Activated B cell treated with CpG ODN at 0.5 μM for 24 hours (primary cell): ENCODE measurements around the gene B4GALT7. TPM values are rescaled to one million over a fixed set of nuclear protein-coding genes. Genes with fewer than 3 reads are reported as not detected.
"Not testable (repeated sequence)": the region's sequence is repeated elsewhere in the genome, so short reads cannot be mapped to it uniquely, and the experiment has no call there.

Experiments
- ATAC-seq: fragments of 200-7000 bp; cut with Tn5 transposase; one replicate; pipeline ENCODE4 v1.10.0; 2021; ENCODE audit warnings: low read depth, mild to moderate bottlenecking, moderate library complexity
- CTCF ChIA-PET: fragments of 350-600 bp; sonication (Branson Sonifier 250); formaldehyde crosslinking; loops from one replicate; lab custom pipeline; 2021; ENCODE audit warnings: antibody characterized with exemption; lab: Charles Lee
- POLR2A ChIA-PET: fragments of 350-600 bp; sonication (Branson Sonifier 250); formaldehyde crosslinking; loops from one replicate; lab custom pipeline; 2021; ENCODE audit warnings: antibody characterized with exemption; lab: Charles Lee
- DNase-seq: peaks from one replicate; pipeline ENCODE4 v3.0.0; 2022
- H3K27ac Mint-ChIP-seq: one replicate; pipeline ENCODE4 v1.8.0; 2020; ENCODE audit warnings: mixed read lengths
- H3K27me3 Mint-ChIP-seq: one replicate; pipeline ENCODE4 v1.8.0; 2021; ENCODE audit warnings: mixed read lengths
- H3K36me3 Mint-ChIP-seq: one replicate; pipeline ENCODE4 v1.8.0; 2021; ENCODE audit warnings: low read depth, mixed read lengths
- H3K4me1 Mint-ChIP-seq: one replicate; pipeline ENCODE4 v1.8.0; 2021; ENCODE audit warnings: mixed read lengths
- H3K4me3 Mint-ChIP-seq: one replicate; pipeline ENCODE4 v1.8.0; 2020; ENCODE audit warnings: mild to moderate bottlenecking, mixed read lengths
- H3K9me3 Mint-ChIP-seq: one replicate; pipeline ENCODE4 v1.8.0; 2020; ENCODE audit warnings: mixed read lengths
- CTCF ChIP-seq: fragments of 200-600 bp; IDR thresholded peaks from one replicate; pipeline ENCODE4 v1.8.0; 2022; ENCODE audit warnings: antibody characterized with exemption, mild to moderate bottlenecking
- intact Hi-C: fragments of 100-400 bp; cut with micrococcal nuclease; formaldehyde crosslinking; loops from one replicate; pipeline ENCODE4 v1.15.1; 2024
- total RNA-seq: library from RNA; stranded (reverse); gene quantifications from 2 replicates; pipeline ENCODE4 v1.2.3, GENCODE V29; 2022

Gene B4GALT7
- total RNA-seq, 1 donor from 2014 or later: 42.3 TPM

DNA sequence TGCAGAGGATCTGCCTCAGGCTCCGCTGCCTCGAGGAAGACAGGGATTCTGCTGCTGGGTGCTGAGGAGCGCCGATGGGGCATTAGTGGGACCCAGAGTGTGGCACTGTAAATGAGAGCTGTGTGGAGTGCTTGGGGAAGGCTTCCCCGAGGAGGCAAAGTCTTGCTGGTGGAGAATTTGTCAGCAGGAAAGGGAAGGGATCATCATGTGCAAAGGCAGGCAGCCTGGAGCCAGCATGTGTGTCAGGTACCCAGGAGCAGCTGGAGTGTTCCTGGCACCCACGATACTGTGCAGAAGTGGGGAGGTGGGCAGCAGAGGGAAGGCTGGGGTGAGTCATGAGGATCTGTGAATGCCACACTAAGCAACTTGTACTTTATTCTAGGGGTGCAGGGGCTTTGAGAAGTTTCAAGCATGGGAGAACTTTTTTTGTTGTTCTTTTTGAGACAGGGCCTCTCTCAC is 12.3 kb downstream of the B4GALT7 start:
- Mint-ChIP-seq H3K9me3 (no peaks in the 10 kb centered on the region), H3K27me3 (no peaks in the 10 kb centered on the region), H3K4me1 (peaks cover 7% of the 10 kb centered on the region), H3K27ac (no peak overlapping the region), H3K4me3 (no peak overlapping the region), H3K36me3 (peaks cover 38% of the 10 kb centered on the region)
- DNase-seq (no peak), ATAC-seq (no peak)
- ChIA-PET CTCF (no interaction called here), POLR2A (interaction anchor here (1.0 kb wide), 1 partner anchor 11 kb away, joined by 3 read pairs; no protein-coding TSS in a partner anchor)
- no peak for TF ChIP-seq CTCF
- intact Hi-C loops: no loop called here

GRCh38 chr5:177620560-177620959 is 20.6 kb downstream of the B4GALT7 start:
- DNase-seq (no peak), ATAC-seq (no peak)
- H3K4me1 Mint-ChIP-seq: no peaks in the 10 kb centered on the region
- H3K27ac Mint-ChIP-seq: no peak overlapping the region
- TF ChIP-seq CTCF: no peak
- CTCF ChIA-PET: no interaction called here
- H3K4me3 Mint-ChIP-seq: no peak overlapping the region
- no peaks in the 10 kb centered on the region for H3K9me3 Mint-ChIP-seq
- peaks cover 82% of the 10 kb centered on the region for H3K36me3 Mint-ChIP-seq
- intact Hi-C loops: no loop called here
- POLR2A ChIA-PET: no interaction called here
- H3K27me3 Mint-ChIP-seq: no peaks in the 10 kb centered on the region

DNA sequence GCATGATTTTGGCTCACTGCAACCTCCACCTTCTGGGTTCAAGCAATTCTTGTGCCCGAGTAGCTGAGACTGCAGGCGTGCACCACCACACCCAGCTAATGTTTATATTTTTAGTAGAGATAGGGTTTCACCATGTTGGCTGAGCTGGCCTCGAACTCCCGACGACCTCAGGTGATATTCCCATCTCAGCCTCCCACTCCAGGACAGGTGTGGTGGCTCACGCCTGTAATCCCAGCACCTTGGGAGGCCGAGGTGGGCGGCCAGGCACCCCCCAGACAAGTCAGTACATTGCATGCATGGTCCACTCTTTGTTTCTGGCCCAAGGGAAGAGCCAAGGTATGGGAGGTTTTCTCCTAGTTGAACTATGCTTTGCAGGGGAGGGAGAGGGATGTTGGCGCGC is 24.2 kb downstream of the B4GALT7 start:
- H3K36me3 Mint-ChIP-seq: peaks cover 74% of the 10 kb centered on the region
- H3K27ac Mint-ChIP-seq, H3K4me3 Mint-ChIP-seq, H3K27me3 Mint-ChIP-seq, intact Hi-C loops, ATAC-seq, CTCF ChIA-PET, DNase-seq, H3K4me1 Mint-ChIP-seq, H3K9me3 Mint-ChIP-seq, POLR2A ChIA-PET: not testable (repeated sequence)

DNA sequence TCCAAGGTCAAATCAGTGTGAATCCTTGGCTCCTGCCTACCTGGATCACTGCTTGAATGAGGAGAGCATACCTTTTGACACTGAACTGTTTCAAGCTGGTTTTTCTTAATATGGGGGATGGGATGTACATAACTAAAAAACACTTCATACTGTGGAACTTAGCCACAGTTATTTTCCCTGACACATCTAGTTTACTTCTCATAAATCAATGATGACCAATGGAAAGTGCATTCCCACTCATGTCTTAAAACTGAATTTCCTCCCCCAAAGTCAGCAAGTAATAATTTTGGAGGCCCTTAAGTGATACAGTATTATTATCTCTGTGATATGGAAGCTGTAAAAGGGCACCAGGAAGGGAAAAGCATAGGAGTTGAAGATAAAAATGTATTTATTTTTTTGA is 30.3 kb downstream of the B4GALT7 start:
- H3K4me3 Mint-ChIP-seq, intact Hi-C loops, H3K27ac Mint-ChIP-seq, POLR2A ChIA-PET, DNase-seq, H3K9me3 Mint-ChIP-seq, H3K4me1 Mint-ChIP-seq, ATAC-seq, CTCF ChIA-PET, H3K27me3 Mint-ChIP-seq: not testable (repeated sequence)
- H3K36me3 Mint-ChIP-seq: peaks cover 29% of the 10 kb centered on the region

DNA sequence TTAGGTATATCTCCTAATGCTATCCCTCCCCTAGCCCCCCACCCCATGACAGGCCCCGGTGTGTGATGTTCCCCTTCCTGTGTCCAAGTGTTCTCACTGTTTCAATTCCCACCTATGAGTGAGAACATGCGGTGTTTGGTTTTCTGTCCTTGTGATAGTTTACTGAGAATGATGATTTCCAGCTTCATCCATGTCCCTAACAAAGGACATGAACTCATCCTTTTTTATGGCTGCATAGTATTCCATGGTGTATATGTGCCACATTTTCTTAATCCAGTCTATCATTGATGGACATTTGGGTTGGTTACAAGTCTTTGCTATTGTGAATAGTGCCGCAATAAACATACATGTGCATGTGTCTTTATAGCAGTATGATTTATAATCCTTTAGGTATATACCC is 35.0 kb downstream of the B4GALT7 start:
- H3K4me3 Mint-ChIP-seq, H3K4me1 Mint-ChIP-seq, CTCF ChIA-PET, intact Hi-C loops, H3K27ac Mint-ChIP-seq, DNase-seq, ATAC-seq, H3K27me3 Mint-ChIP-seq, POLR2A ChIA-PET, H3K9me3 Mint-ChIP-seq: not testable (repeated sequence)
- peaks cover 15% of the 10 kb centered on the region for H3K36me3 Mint-ChIP-seq

DNA sequence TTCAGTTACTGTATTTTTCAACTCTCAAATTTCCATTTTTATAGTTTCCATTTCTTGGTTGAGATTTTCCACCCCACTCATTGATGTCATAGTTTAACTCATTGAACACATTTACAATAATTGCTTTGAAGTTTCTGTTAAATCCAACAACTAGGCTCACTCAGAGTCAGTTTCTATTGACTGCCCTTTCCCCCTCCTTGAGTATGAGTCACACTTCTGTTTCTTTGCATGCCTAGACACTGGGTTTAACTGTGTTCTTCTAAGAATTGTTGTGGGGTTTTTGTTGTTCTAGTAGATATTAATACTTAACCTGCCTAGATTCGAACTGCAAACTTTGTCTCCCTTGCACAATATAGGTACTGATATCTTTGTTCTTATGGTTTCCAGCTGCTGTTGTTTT is 45.5 kb downstream of the B4GALT7 start:
- H3K9me3 Mint-ChIP-seq, POLR2A ChIA-PET, DNase-seq, ATAC-seq, CTCF ChIA-PET, H3K4me1 Mint-ChIP-seq, intact Hi-C loops, H3K27me3 Mint-ChIP-seq, H3K4me3 Mint-ChIP-seq, H3K27ac Mint-ChIP-seq: not testable (repeated sequence)
- peaks cover 20% of the 10 kb centered on the region for H3K36me3 Mint-ChIP-seq

DNA sequence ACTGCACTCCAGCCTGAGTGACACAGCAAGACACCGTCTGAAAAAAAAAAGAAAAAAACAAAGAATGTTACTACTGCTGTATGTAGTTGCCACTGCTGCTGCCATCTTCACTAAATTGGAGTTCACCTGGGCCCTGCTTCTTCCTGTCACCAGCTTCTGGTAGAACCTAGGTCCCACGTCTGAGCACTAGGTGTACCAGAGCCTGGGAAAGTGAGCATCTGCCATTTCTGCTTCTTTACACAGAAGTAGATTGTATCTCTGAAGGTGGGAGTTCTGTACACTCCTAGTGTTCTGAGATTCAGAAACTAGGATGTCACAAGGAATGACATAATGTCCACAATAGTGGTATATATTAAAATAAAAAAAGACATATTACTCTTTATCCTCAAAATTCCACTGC is 51.3 kb downstream of the B4GALT7 start:
- DNase-seq, CTCF ChIA-PET, H3K9me3 Mint-ChIP-seq, POLR2A ChIA-PET, H3K4me3 Mint-ChIP-seq, H3K27ac Mint-ChIP-seq, ATAC-seq, H3K4me1 Mint-ChIP-seq, H3K27me3 Mint-ChIP-seq, intact Hi-C loops: not testable (repeated sequence)
- peaks cover 13% of the 10 kb centered on the region for H3K36me3 Mint-ChIP-seq

GRCh38 chr5:177657846-177658245 is 57.9 kb downstream of the B4GALT7 start:
- ATAC-seq, intact Hi-C loops, POLR2A ChIA-PET: not testable (repeated sequence)

DNA sequence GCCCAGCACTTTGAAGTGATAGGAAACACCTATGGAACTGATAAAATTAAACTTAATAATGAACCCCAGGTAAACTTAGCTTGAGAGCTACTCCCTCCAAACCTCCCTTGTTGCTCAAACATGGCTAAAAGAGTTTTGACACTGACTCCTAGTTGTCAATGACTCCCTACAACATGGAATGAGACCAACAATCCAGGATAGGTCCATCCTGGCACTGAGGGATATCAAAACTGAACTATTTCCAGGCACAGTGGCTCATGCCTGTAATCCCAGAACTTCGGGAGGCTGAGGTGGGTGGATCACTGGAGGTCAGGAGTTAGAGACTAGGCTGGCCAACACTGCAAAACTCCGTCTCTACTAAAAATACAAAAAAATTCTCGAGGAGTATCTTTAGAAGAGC is 58.6 kb downstream of the B4GALT7 start:
- POLR2A ChIA-PET, H3K9me3 Mint-ChIP-seq, H3K27me3 Mint-ChIP-seq, H3K4me3 Mint-ChIP-seq, CTCF ChIA-PET, intact Hi-C loops, H3K36me3 Mint-ChIP-seq, DNase-seq, H3K27ac Mint-ChIP-seq, ATAC-seq: not testable (repeated sequence)
- H3K4me1 Mint-ChIP-seq: peaks cover 26% of the 10 kb centered on the region

More at GRCh38 chr5:177657846-177658245, 57.9 kb downstream of the B4GALT7 start:
- H3K27ac Mint-ChIP-seq, H3K4me3 Mint-ChIP-seq, DNase-seq, H3K9me3 Mint-ChIP-seq, CTCF ChIA-PET, H3K36me3 Mint-ChIP-seq, H3K27me3 Mint-ChIP-seq: not testable (repeated sequence)
- H3K4me1 Mint-ChIP-seq: peaks cover 24% of the 10 kb centered on the region
